ENCODE data around the gene PAXIP1. TPM values are rescaled to one million over a fixed set of nuclear protein-coding genes. Genes with fewer than 3 reads are reported as not detected.

PAXIP1 gene
- total and polyA plus RNA-seq, 8 donors = 10.6 to 22.3 (median 19.6) TPM

GRCh38 chr7:154907651-154908620, 95.0 kb downstream of the PAXIP1 start:
- ATAC-seq = no peak
- intact Hi-C loops (cut with DNase I) = no loop called here
- no peak for TF ChIP-seq CTCF (IDR thresholded peaks at IDR 0.05)

GRCh38 chr7:154906736-154907355, 96.1 kb downstream of the PAXIP1 start:
- ATAC-seq (no peak), DNase-seq (no peak)
- no peak for TF ChIP-seq CTCF (IDR thresholded peaks at IDR 0.05)
- H3K27me3 ChIP-seq = no peaks in the 10 kb centered on the region
- peaks cover 0 to 5% of the 10 kb centered on the region in 2 donors for H3K9me3 ChIP-seq
- no peak overlapping the region for H3K27ac ChIP-seq
- no peaks in the 10 kb centered on the region for H3K36me3 ChIP-seq
- no peaks in the 10 kb centered on the region for H3K4me1 ChIP-seq
- intact Hi-C loops (cut with DNase I) = no loop called here
- H3K4me3 ChIP-seq = no peak overlapping the region

More at GRCh38 chr7:154907651-154908620, 95.0 kb downstream of the PAXIP1 start:
- no peak overlapping the region for H3K4me3 ChIP-seq
- H3K27me3 ChIP-seq = no peaks in the 10 kb centered on the region
- H3K4me1 ChIP-seq = no peaks in the 10 kb centered on the region
- H3K27ac ChIP-seq = no peak overlapping the region
- no peaks in the 10 kb centered on the region for H3K36me3 ChIP-seq
- peaks cover 0 to 5% of the 10 kb centered on the region in 2 donors for H3K9me3 ChIP-seq
- no peak for DNase-seq

DNA sequence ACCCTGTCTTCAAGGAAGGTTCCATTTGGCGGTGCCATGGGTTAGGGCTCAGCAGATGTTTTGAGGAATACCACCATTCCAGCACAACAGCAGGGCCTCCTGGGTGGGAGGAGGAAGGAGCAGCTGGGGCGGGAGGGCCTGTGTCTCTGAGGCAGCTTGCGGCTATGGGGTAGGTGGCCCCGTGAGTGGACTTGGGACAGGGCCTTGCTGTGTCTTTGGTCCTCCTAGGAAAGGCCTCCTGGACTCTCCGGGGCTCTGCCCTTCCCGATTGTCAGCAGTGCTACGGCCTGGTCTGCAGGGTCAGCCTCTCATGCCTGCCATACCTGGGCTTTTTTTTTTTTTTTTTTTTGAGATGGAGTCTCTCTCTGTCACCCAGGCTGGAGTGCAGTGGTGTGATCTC, 96.7 kb downstream of the PAXIP1 start:
- no peaks in the 10 kb centered on the region for H3K27me3 ChIP-seq
- ATAC-seq (no peak), DNase-seq (no peak)
- no peak overlapping the region for H3K27ac ChIP-seq
- H3K4me1 ChIP-seq = no peaks in the 10 kb centered on the region
- H3K4me3 ChIP-seq = no peak overlapping the region
- H3K36me3 ChIP-seq = no peaks in the 10 kb centered on the region
- no peak for TF ChIP-seq CTCF (IDR thresholded peaks at IDR 0.05)
- intact Hi-C loops (cut with DNase I) = no loop called here
- H3K9me3 ChIP-seq = peaks cover 0 to 4% of the 10 kb centered on the region in 2 donors

DNA sequence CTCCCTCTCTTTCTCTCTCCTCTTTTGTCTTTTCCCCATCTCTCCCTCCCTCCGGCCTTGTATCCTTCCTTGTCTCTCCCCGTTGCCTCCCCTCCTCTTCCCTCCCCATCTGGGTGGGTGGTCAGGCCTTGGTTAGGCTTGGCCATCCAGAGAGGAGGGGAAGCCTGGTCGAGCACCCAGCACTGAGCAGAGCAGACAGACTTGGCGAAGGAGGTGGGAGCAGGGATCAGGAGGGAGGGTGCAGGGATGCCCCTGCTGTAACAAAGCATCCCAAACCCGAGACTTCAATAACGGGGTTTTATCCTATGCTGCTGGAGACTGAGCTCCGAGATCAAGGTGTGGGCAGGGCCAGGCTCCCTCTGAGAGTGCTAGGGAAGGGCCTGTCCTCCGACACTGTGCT, 97.3 kb downstream of the PAXIP1 start:
- ATAC-seq = no peak
- Histone ChIP-seq H3K27me3 (no peaks in the 10 kb centered on the region), H3K4me1 (no peaks in the 10 kb centered on the region), H3K9me3 (no peaks in the 10 kb centered on the region), H3K36me3 (no peaks in the 10 kb centered on the region), H3K27ac (no peak overlapping the region), H3K4me3 (no peak overlapping the region)
- DNase-seq = no peak
- intact Hi-C loops (cut with DNase I) = no loop called here
- no peak for TF ChIP-seq CTCF (IDR thresholded peaks at IDR 0.05)

GRCh38 chr7:154905146-154905545, 97.8 kb downstream of the PAXIP1 start:
- intact Hi-C loops (cut with DNase I) = no loop called here
- TF ChIP-seq CTCF (IDR thresholded peaks at IDR 0.05) = no peak
- Histone ChIP-seq H3K9me3 (no peaks in the 10 kb centered on the region), H3K36me3 (no peaks in the 10 kb centered on the region), H3K27ac (no peak overlapping the region), H3K4me3 (no peak overlapping the region), H3K4me1 (no peaks in the 10 kb centered on the region), H3K27me3 (no peaks in the 10 kb centered on the region)
- ATAC-seq = no peak
- DNase-seq = no peak
